ENCODE measurements around the gene SRPK2.

Gene SRPK2

DNA sequence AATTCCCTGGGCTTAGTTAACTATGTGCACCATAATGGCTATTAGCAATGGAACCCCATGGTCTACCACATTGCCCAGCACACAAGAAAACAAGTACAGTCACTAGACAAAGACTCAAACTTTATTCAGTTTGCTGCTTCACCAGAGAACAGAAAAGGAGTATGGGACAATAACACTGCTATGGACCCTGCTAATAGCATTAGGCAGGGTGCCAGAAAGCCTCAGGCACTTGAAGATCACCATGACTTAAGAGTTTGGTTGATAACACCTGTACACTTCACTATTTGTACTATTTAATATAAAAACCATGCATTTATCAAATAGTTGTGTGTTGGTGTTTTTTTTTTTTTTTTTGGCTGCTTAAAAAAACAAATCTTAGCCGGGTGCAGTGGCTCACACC, 215.1 kb downstream of the SRPK2 start:
- Mint-ChIP-seq H3K36me3 (ENCODE audit: insufficient read depth) (peaks cover 9% of the 10 kb centered on the region), H3K9me3 (no peaks in the 10 kb centered on the region), H3K27ac (ENCODE audit: low read depth) (no peak overlapping the region), H3K4me1 (peaks cover 21% of the 10 kb centered on the region), H3K4me3 (no peak overlapping the region), H3K27me3 (no peaks in the 10 kb centered on the region)
- DNase-seq (ENCODE audit: low spot score in 2 of 2): no peak
- no peak for ATAC-seq (replicated peaks; ENCODE audit: extremely low read depth, poor library complexity, severe bottlenecking)

GRCh38 chr7:105164751-105165150, 224.0 kb downstream of the SRPK2 start:
- ATAC-seq (replicated peaks; ENCODE audit: extremely low read depth, poor library complexity, severe bottlenecking): no peak
- H3K27ac Mint-ChIP-seq (ENCODE audit: low read depth): no peak overlapping the region
- no peaks in the 10 kb centered on the region for H3K27me3 Mint-ChIP-seq
- H3K9me3 Mint-ChIP-seq: no peaks in the 10 kb centered on the region
- H3K4me1 Mint-ChIP-seq: peaks cover 11% of the 10 kb centered on the region
- DNase-seq (ENCODE audit: low spot score in 2 of 2): no peak
- H3K4me3 Mint-ChIP-seq: no peak overlapping the region
- H3K36me3 Mint-ChIP-seq (ENCODE audit: insufficient read depth): peaks cover 46% of the 10 kb centered on the region

- Mint-ChIP-seq H3K4me1 (peaks cover 11% of the 10 kb centered on the region), H3K36me3 (ENCODE audit: insufficient read depth) (peaks cover 46% of the 10 kb centered on the region), H3K4me3 (no peak overlapping the region), H3K27me3 (no peaks in the 10 kb centered on the region), H3K27ac (ENCODE audit: low read depth) (no peak overlapping the region), H3K9me3 (no peaks in the 10 kb centered on the region)
- DNase-seq (ENCODE audit: low spot score in 2 of 2) (no peak), ATAC-seq (replicated peaks; ENCODE audit: extremely low read depth, poor library complexity, severe bottlenecking) (no peak)
These were observed 225.0 kb downstream of the SRPK2 start for GRCh38 chr7:105163718-105164117.

- DNase-seq (ENCODE audit: low spot score in 2 of 2) (no peak), ATAC-seq (replicated peaks; ENCODE audit: extremely low read depth, poor library complexity, severe bottlenecking) (no peak)
- H3K4me1 Mint-ChIP-seq: peaks cover 22% of the 10 kb centered on the region
- H3K4me3 Mint-ChIP-seq: no peak overlapping the region
- H3K27me3 Mint-ChIP-seq: no peaks in the 10 kb centered on the region
- H3K36me3 Mint-ChIP-seq (ENCODE audit: insufficient read depth): peaks cover 39% of the 10 kb centered on the region
- H3K9me3 Mint-ChIP-seq: no peaks in the 10 kb centered on the region
- H3K27ac Mint-ChIP-seq (ENCODE audit: low read depth): no peak overlapping the region
These were observed 227.4 kb downstream of the SRPK2 start for GRCh38 chr7:105161366-105161765.

DNA sequence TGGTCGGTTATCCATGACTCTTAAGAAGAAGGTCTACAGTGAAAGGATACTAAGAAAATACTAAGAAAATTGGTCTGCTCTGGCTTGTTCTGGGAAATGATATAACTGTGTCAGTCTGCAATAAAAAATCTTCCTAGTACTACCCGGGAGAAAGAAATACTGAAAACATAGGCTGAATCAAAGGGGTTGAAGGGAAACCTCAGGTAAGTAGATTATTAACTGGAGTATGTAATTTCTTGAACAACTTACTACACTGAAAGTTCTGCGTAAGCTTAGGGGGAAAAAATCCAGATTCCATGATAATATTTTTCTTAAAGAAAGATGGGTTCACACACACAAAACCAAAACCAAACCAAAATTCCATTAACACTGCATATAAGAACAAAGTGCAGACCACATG, 231.4 kb downstream of the SRPK2 start:
- no peak for ATAC-seq (replicated peaks; ENCODE audit: extremely low read depth, poor library complexity, severe bottlenecking)
- DNase-seq (ENCODE audit: low spot score in 2 of 2): no peak
- no peak overlapping the region for H3K4me3 Mint-ChIP-seq
- H3K27ac Mint-ChIP-seq (ENCODE audit: low read depth): no peak overlapping the region
- peaks cover 24% of the 10 kb centered on the region for H3K36me3 Mint-ChIP-seq (ENCODE audit: insufficient read depth)
- H3K27me3 Mint-ChIP-seq: no peaks in the 10 kb centered on the region
- no peaks in the 10 kb centered on the region for H3K9me3 Mint-ChIP-seq
- peaks cover 17% of the 10 kb centered on the region for H3K4me1 Mint-ChIP-seq

- DNase-seq (ENCODE audit: low spot score in 2 of 2) (no peak), ATAC-seq (replicated peaks; ENCODE audit: extremely low read depth, poor library complexity, severe bottlenecking) (no peak)
- no peak overlapping the region for H3K27ac Mint-ChIP-seq (ENCODE audit: low read depth)
- no peak overlapping the region for H3K4me3 Mint-ChIP-seq
- no peaks in the 10 kb centered on the region for H3K9me3 Mint-ChIP-seq
- H3K36me3 Mint-ChIP-seq (ENCODE audit: insufficient read depth): peaks cover 23% of the 10 kb centered on the region
- peaks cover 17% of the 10 kb centered on the region for H3K4me1 Mint-ChIP-seq
- no peaks in the 10 kb centered on the region for H3K27me3 Mint-ChIP-seq
These were observed 232.0 kb downstream of the SRPK2 start for GRCh38 chr7:105156731-105157130.

GRCh38 chr7:105154084-105154483, 234.6 kb downstream of the SRPK2 start:
- Mint-ChIP-seq H3K4me1 (peaks cover 17% of the 10 kb centered on the region), H3K27ac (ENCODE audit: low read depth) (no peak overlapping the region), H3K4me3 (no peak overlapping the region), H3K27me3 (no peaks in the 10 kb centered on the region), H3K9me3 (no peaks in the 10 kb centered on the region), H3K36me3 (ENCODE audit: insufficient read depth) (peaks cover 23% of the 10 kb centered on the region)
- DNase-seq (ENCODE audit: low spot score in 2 of 2) (no peak), ATAC-seq (replicated peaks; ENCODE audit: extremely low read depth, poor library complexity, severe bottlenecking) (no peak)

GRCh38 chr7:105153531-105153930, 235.2 kb downstream of the SRPK2 start:
- H3K4me1 Mint-ChIP-seq: peaks cover 17% of the 10 kb centered on the region
- H3K27me3 Mint-ChIP-seq: no peaks in the 10 kb centered on the region
- ATAC-seq (replicated peaks; ENCODE audit: extremely low read depth, poor library complexity, severe bottlenecking): no peak
- no peak overlapping the region for H3K4me3 Mint-ChIP-seq
- peaks cover 18% of the 10 kb centered on the region for H3K36me3 Mint-ChIP-seq (ENCODE audit: insufficient read depth)
- no peak for DNase-seq (ENCODE audit: low spot score in 2 of 2)
- H3K9me3 Mint-ChIP-seq: no peaks in the 10 kb centered on the region
- H3K27ac Mint-ChIP-seq (ENCODE audit: low read depth): peak overlapping the region; percentile 46

GRCh38 chr7:105151152-105151551, 237.6 kb downstream of the SRPK2 start:
- Mint-ChIP-seq H3K4me1 (peaks cover 16% of the 10 kb centered on the region), H3K4me3 (no peak overlapping the region), H3K9me3 (no peaks in the 10 kb centered on the region), H3K27me3 (no peaks in the 10 kb centered on the region), H3K36me3 (ENCODE audit: insufficient read depth) (peaks cover 9% of the 10 kb centered on the region), H3K27ac (ENCODE audit: low read depth) (no peak overlapping the region)
- DNase-seq (ENCODE audit: low spot score in 2 of 2) (no peak), ATAC-seq (replicated peaks; ENCODE audit: extremely low read depth, poor library complexity, severe bottlenecking) (no peak)

GRCh38 chr7:105149827-105150226, 238.9 kb downstream of the SRPK2 start:
- Mint-ChIP-seq H3K9me3 (no peaks in the 10 kb centered on the region), H3K36me3 (ENCODE audit: insufficient read depth) (peaks cover 7% of the 10 kb centered on the region), H3K27me3 (no peaks in the 10 kb centered on the region), H3K27ac (ENCODE audit: low read depth) (no peak overlapping the region), H3K4me1 (peaks cover 18% of the 10 kb centered on the region), H3K4me3 (no peak overlapping the region)
- DNase-seq (ENCODE audit: low spot score in 2 of 2) (no peak), ATAC-seq (replicated peaks; ENCODE audit: extremely low read depth, poor library complexity, severe bottlenecking) (no peak)

- Mint-ChIP-seq H3K4me1 (peaks cover 23% of the 10 kb centered on the region), H3K27me3 (no peaks in the 10 kb centered on the region), H3K9me3 (no peaks in the 10 kb centered on the region), H3K4me3 (no peak overlapping the region), H3K27ac (ENCODE audit: low read depth) (no peak overlapping the region), H3K36me3 (ENCODE audit: insufficient read depth) (peaks cover 52% of the 10 kb centered on the region)
- no peak for ATAC-seq (replicated peaks; ENCODE audit: extremely low read depth, poor library complexity, severe bottlenecking)
- no peak for DNase-seq (ENCODE audit: low spot score in 2 of 2)
These were observed 247.7 kb downstream of the SRPK2 start for GRCh38 chr7:105141068-105141467.

DNA sequence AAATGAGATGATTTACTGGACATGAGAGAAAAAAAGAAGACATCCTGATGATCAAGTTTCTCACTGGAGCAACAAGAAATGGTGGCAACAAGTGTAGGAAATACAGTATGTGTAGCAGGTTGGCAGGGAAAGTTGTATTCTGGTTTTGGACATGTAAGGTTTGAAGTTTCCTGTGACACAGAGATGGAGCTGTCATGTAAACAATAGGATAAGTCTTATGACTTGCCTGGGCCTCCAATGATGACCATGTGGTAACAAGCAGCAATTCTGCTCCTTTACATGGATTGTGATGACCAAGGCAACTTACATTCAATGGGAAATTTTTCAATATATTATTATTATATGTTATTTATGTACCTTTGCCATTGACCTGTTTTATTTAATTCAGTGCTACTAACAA, 249.3 kb downstream of the SRPK2 start:
- H3K36me3 Mint-ChIP-seq (ENCODE audit: insufficient read depth): peaks cover 50% of the 10 kb centered on the region
- H3K27me3 Mint-ChIP-seq: no peaks in the 10 kb centered on the region
- DNase-seq (ENCODE audit: low spot score in 2 of 2): no peak
- H3K4me1 Mint-ChIP-seq: peaks cover 30% of the 10 kb centered on the region
- no peak overlapping the region for H3K4me3 Mint-ChIP-seq
- ATAC-seq (replicated peaks; ENCODE audit: extremely low read depth, poor library complexity, severe bottlenecking): no peak
- peak overlapping the region; percentile 10 for H3K27ac Mint-ChIP-seq (ENCODE audit: low read depth)
- H3K9me3 Mint-ChIP-seq: no peaks in the 10 kb centered on the region

DNA sequence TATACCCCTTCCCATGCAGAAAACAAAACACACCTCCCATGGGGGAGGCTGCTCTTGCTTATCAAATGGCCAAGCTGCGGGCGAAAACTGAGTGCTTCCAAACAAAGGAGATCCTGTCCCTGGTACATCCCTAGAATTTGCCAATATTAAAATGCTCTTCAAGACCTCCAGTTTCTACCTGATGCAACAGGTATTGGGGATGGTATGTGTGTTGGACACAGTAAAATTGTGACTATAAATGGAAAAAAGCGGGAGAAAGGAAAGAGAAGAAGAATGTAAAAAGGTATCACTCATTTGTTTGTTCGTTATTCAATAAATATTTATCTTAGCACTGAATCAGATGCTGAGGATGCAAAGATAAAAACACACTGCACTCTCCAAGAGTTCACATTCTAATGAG, 250.8 kb downstream of the SRPK2 start:
- Mint-ChIP-seq H3K4me3 (no peak overlapping the region), H3K27me3 (no peaks in the 10 kb centered on the region), H3K9me3 (no peaks in the 10 kb centered on the region), H3K4me1 (peaks cover 41% of the 10 kb centered on the region), H3K36me3 (ENCODE audit: insufficient read depth) (peaks cover 44% of the 10 kb centered on the region), H3K27ac (ENCODE audit: low read depth) (peak overlapping the region; percentile 16)
- no peak for DNase-seq (ENCODE audit: low spot score in 2 of 2)
- ATAC-seq (replicated peaks; ENCODE audit: extremely low read depth, poor library complexity, severe bottlenecking): no peak

- ATAC-seq (replicated peaks; ENCODE audit: extremely low read depth, poor library complexity, severe bottlenecking): no peak
- H3K4me1 Mint-ChIP-seq: peaks cover 47% of the 10 kb centered on the region
- H3K9me3 Mint-ChIP-seq: no peaks in the 10 kb centered on the region
- H3K27ac Mint-ChIP-seq (ENCODE audit: low read depth): no peak overlapping the region
- no peaks in the 10 kb centered on the region for H3K27me3 Mint-ChIP-seq
- H3K36me3 Mint-ChIP-seq (ENCODE audit: insufficient read depth): peaks cover 34% of the 10 kb centered on the region
- DNase-seq (ENCODE audit: low spot score in 2 of 2): no peak
- no peak overlapping the region for H3K4me3 Mint-ChIP-seq
These were observed 252.5 kb downstream of the SRPK2 start for GRCh38 chr7:105136221-105136620.
